HEK293 (cell line): ENCODE measurements around the gene TRH.

ENCODE experiments used
- CTCF ChIA-PET: fragments of 350-600 bp; formaldehyde crosslinking; extraction: SDS; loops from one replicate; lab custom pipeline; 2021; ENCODE audit warnings: antibody characterized with exemption; lab: Yijun Ruan, JAX
- POLR2A ChIA-PET: fragments of 300-600 bp; formaldehyde crosslinking; extraction: SDS; loops from one replicate; lab custom pipeline; 2020; ENCODE audit warnings: antibody characterized with exemption, inconsistent platforms; lab: Yijun Ruan, JAX
- H3K27ac ChIP-seq: fragments of 200-500 bp; sonication (Bioruptor generic); 2 replicates; pipeline ENCODE4 v1.5.1; 2014; ENCODE audit warnings: low read depth, low read length, control low read depth, inconsistent platforms; ENCODE audit errors: extremely low read depth
- H3K36me3 ChIP-seq, 2 experiments: fragments of 200-500 bp in 1 of 2; sonication (Bioruptor generic) in 1 of 2; 1 replicate in 1 of 2; 2 replicates in 1 of 2; pipeline ENCODE4 v1.5.1; 2014 to 2017; ENCODE audit warnings: inconsistent platforms in 2 of 2, low read length in 2 of 2; ENCODE audit not compliant: control insufficient read depth in 2 of 2, insufficient read depth in 1 of 2
- H3K4me1 ChIP-seq: fragments of 200-500 bp; sonication (Bioruptor generic); 2 replicates; pipeline ENCODE4 v1.5.1; 2014; ENCODE audit warnings: mild to moderate bottlenecking, low read length, inconsistent platforms; ENCODE audit not compliant: control insufficient read depth, insufficient read depth
- H3K4me3 ChIP-seq: 2 replicates; pipeline ENCODE4 v1.5.1; 2011; ENCODE audit warnings: low read depth, mild to moderate bottlenecking, control low read depth, low read length, moderate library complexity
- H3K9me3 ChIP-seq: fragments of 200-500 bp; sonication (Bioruptor generic); 2 replicates; pipeline ENCODE4 v1.5.1; 2014; ENCODE audit warnings: low read depth, low read length, inconsistent platforms; ENCODE audit not compliant: control insufficient read depth, insufficient read depth
- GLIS2 ChIP-seq: fragments of 450-650 bp; formaldehyde crosslinking; IDR thresholded peaks from 2 replicates; pipeline ENCODE4 v1.5.1; 2016; ENCODE audit warnings: missing biosample characterization, missing genetic modification characterization
- KLF9 ChIP-seq: fragments of 450-650 bp; formaldehyde crosslinking; IDR thresholded peaks from 2 replicates; pipeline ENCODE4 v1.5.1; 2016; ENCODE audit warnings: missing biosample characterization, missing genetic modification characterization, low read depth
- ZBTB1 ChIP-seq: fragments of 450-650 bp; formaldehyde crosslinking; IDR thresholded peaks from 2 replicates; pipeline ENCODE4 v1.5.1; 2016; ENCODE audit warnings: missing biosample characterization, missing genetic modification characterization
- ZNF146 ChIP-seq: fragments of 450-650 bp; formaldehyde crosslinking; IDR thresholded peaks from 2 replicates; pipeline ENCODE4 v1.5.1; 2016; ENCODE audit warnings: missing biosample characterization, missing genetic modification characterization
- ZNF274 ChIP-seq, 2 experiments: fragments of 200-500 bp in 1 of 2; fragments of 450-650 bp in 1 of 2; sonication (Bioruptor generic) in 1 of 2; formaldehyde crosslinking in 1 of 2; IDR thresholded peaks; 2 replicates each; pipeline versions ENCODE4 v1.5.1 to v1.6.1; 2014 to 2016; ENCODE audit warnings: borderline replicate concordance in 1 of 2, inconsistent platforms in 1 of 2, low read length in 1 of 2, missing biosample characterization in 1 of 2, missing genetic modification characterization in 1 of 2
- ZNF324 ChIP-seq: fragments of 450-650 bp; formaldehyde crosslinking; IDR thresholded peaks from 2 replicates; pipeline ENCODE4 v1.5.1; 2016; ENCODE audit warnings: missing biosample characterization, missing genetic modification characterization
- ZNF423 ChIP-seq: fragments of 450-650 bp; formaldehyde crosslinking; IDR thresholded peaks from 2 replicates; pipeline ENCODE4 v1.5.1; 2016; ENCODE audit warnings: missing biosample characterization, missing genetic modification characterization
- ZNF555 ChIP-seq: fragments of 450-650 bp; formaldehyde crosslinking; conservative IDR thresholded peaks from 2 replicates; pipeline ENCODE4 v1.5.1; 2017; ENCODE audit warnings: missing biosample characterization, mild to moderate bottlenecking, missing genetic modification characterization, inconsistent platforms
- ZNF558 ChIP-seq: fragments of 450-650 bp; formaldehyde crosslinking; IDR thresholded peaks from 2 replicates; pipeline ENCODE4 v1.5.1; 2016; ENCODE audit warnings: missing biosample characterization, missing genetic modification characterization
- ZNF560 ChIP-seq: fragments of 450-650 bp; formaldehyde crosslinking; IDR thresholded peaks from 2 replicates; pipeline ENCODE4 v1.5.1; 2017; ENCODE audit warnings: missing biosample characterization, missing genetic modification characterization, borderline replicate concordance
- ZNF561 ChIP-seq: fragments of 450-650 bp; IDR thresholded peaks from 2 replicates; pipeline ENCODE4 v1.5.1; 2018; ENCODE audit warnings: missing biosample characterization, missing genetic modification characterization, borderline replicate concordance
- ZNF654 ChIP-seq: fragments of 450-650 bp; formaldehyde crosslinking; IDR thresholded peaks from 2 replicates; pipeline ENCODE4 v1.5.1; 2016; ENCODE audit warnings: low read depth, missing biosample characterization, missing genetic modification characterization
- TF ChIP-seq, protein P1 (sequence below): fragments of 450-650 bp; formaldehyde crosslinking; IDR thresholded peaks from 2 replicates; pipeline ENCODE4 v1.5.1; 2016; ENCODE audit warnings: missing biosample characterization, missing genetic modification characterization
- TF ChIP-seq, protein P2 (sequence below): fragments of 450-650 bp; formaldehyde crosslinking; IDR thresholded peaks from 2 replicates; pipeline ENCODE4 v1.5.1; 2017; ENCODE audit warnings: missing biosample characterization, missing genetic modification characterization
- TF ChIP-seq, protein P3 (sequence below): fragments of 450-650 bp; formaldehyde crosslinking; IDR thresholded peaks from 2 replicates; pipeline ENCODE4 v1.5.1; 2016; ENCODE audit warnings: missing biosample characterization, missing genetic modification characterization
- TF ChIP-seq, protein P4 (sequence below): fragments of 450-650 bp; formaldehyde crosslinking; conservative IDR thresholded peaks from 2 replicates; pipeline ENCODE4 v1.5.1; 2016; ENCODE audit warnings: low read depth, missing biosample characterization, missing genetic modification characterization
- TF ChIP-seq, protein P5 (sequence below): fragments of 450-650 bp; formaldehyde crosslinking; optimal IDR thresholded peaks from 2 replicates; pipeline ENCODE3; 2016; ENCODE audit warnings: missing biosample characterization, mild to moderate bottlenecking, missing genetic modification characterization
- TF ChIP-seq, protein P6 (sequence below): fragments of 450-650 bp; formaldehyde crosslinking; IDR thresholded peaks from 2 replicates; pipeline ENCODE4 v1.5.1; 2016; ENCODE audit warnings: missing biosample characterization, missing genetic modification characterization

Gene TRH

DNA sequence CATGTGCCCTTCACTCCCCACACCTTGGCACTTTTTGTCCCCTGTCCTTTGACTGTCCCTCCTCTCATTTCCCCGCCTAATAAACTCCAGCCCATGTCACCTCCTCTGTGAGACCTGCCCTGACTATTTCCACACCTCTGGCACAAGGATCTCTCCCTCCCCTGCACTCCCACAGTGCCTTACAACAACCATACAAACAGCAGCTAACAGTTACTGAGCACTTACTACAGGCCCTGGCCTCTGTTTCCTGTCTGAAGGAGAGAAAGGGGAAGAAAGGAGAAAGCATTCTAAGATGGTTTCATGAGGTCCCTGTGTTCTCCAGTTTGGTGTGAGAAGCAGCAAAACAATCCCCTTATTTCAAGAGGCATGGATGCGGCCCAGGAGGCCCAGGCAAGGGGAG is 20.0 kb upstream of the TRH start:
- ChIA-PET POLR2A (no interaction called here), CTCF (no interaction called here)
- Histone ChIP-seq H3K4me1 (no peaks in the 10 kb centered on the region), H3K36me3 (no peaks in the 10 kb centered on the region), H3K9me3 (no peaks in the 10 kb centered on the region), H3K4me3 (no peak overlapping the region), H3K27ac (no peak overlapping the region)
- no peak for TF ChIP-seq ZNF324 (tag by site-specific recombination)
- TF ChIP-seq ZNF423 (tag by site-specific recombination), result no peak
- TF ChIP-seq, protein P1, sequence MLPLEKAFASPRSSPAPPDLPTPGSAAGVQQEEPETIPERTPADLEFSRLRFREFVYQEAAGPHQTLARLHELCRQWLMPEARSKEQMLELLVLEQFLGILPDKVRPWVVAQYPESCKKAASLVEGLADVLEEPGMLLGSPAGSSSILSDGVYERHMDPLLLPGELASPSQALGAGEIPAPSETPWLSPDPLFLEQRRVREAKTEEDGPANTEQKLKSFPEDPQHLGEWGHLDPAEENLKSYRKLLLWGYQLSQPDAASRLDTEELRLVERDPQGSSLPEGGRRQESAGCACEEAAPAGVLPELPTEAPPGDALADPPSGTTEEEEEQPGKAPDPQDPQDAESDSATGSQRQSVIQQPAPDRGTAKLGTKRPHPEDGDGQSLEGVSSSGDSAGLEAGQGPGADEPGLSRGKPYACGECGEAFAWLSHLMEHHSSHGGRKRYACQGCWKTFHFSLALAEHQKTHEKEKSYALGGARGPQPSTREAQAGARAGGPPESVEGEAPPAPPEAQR (tag by site-specific recombination), result no peak
- TF ChIP-seq ZNF560 (tag by site-specific recombination), result no peak
- no peak for TF ChIP-seq ZNF274 (IDR thresholded peaks at IDR 0.05; ENCODE audit: low read length)
- TF ChIP-seq ZNF274 (tag by site-specific recombination; IDR thresholded peaks at IDR 0.05; ENCODE audit: borderline replicate concordance), result no peak
- no peak for TF ChIP-seq ZNF654
- TF ChIP-seq ZBTB1 (tag by site-specific recombination), result no peak
- TF ChIP-seq ZNF558 (tag by site-specific recombination), result no peak
- no peak for TF ChIP-seq KLF9
- TF ChIP-seq ZNF146 (tag by site-specific recombination), result no peak
- TF ChIP-seq ZNF561, result no peak
- TF ChIP-seq, protein P2, sequence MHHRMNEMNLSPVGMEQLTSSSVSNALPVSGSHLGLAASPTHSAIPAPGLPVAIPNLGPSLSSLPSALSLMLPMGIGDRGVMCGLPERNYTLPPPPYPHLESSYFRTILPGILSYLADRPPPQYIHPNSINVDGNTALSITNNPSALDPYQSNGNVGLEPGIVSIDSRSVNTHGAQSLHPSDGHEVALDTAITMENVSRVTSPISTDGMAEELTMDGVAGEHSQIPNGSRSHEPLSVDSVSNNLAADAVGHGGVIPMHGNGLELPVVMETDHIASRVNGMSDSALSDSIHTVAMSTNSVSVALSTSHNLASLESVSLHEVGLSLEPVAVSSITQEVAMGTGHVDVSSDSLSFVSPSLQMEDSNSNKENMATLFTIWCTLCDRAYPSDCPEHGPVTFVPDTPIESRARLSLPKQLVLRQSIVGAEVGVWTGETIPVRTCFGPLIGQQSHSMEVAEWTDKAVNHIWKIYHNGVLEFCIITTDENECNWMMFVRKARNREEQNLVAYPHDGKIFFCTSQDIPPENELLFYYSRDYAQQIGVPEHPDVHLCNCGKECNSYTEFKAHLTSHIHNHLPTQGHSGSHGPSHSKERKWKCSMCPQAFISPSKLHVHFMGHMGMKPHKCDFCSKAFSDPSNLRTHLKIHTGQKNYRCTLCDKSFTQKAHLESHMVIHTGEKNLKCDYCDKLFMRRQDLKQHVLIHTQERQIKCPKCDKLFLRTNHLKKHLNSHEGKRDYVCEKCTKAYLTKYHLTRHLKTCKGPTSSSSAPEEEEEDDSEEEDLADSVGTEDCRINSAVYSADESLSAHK, result no peak

DNA sequence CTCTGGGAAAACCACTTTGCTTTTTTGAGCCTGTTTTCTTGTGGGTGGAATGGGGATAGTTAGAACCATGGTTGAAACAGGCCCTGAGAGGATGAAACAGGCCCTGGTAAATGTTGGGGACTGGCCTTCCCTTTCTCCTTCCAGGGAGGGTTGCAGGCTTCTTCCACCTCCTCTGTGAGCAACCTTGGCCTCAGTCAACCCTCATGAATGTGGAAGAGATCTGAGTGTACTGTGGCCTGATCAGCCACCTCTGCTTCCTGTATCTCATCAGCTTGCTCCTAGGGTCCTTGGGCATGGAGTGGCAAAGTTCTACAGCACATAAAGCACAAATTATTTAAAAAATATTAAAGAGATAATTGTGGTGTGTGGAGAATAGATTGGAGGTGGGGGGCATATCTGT is 17.6 kb upstream of the TRH start:
- CTCF ChIA-PET, result interaction anchor here (0.6 kb wide), 1 partner anchor 944 kb away, joined by 4 read pairs; no protein-coding TSS in a partner anchor
- H3K4me1 ChIP-seq, result no peaks in the 10 kb centered on the region
- H3K9me3 ChIP-seq, result no peaks in the 10 kb centered on the region
- H3K36me3 ChIP-seq, result no peaks in the 10 kb centered on the region
- TF ChIP-seq GLIS2 (tag by site-specific recombination), result no peak
- TF ChIP-seq, protein P3, sequence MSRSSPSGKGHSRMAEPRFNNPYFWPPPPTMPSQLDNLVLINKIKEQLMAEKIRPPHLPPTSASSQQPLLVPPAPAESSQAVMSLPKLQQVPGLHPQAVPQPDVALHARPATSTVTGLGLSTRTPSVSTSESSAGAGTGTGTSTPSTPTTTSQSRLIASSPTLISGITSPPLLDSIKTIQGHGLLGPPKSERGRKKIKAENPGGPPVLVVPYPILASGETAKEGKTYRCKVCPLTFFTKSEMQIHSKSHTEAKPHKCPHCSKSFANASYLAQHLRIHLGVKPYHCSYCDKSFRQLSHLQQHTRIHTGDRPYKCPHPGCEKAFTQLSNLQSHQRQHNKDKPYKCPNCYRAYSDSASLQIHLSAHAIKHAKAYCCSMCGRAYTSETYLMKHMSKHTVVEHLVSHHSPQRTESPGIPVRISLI, result no peak
- TF ChIP-seq, protein P4, sequence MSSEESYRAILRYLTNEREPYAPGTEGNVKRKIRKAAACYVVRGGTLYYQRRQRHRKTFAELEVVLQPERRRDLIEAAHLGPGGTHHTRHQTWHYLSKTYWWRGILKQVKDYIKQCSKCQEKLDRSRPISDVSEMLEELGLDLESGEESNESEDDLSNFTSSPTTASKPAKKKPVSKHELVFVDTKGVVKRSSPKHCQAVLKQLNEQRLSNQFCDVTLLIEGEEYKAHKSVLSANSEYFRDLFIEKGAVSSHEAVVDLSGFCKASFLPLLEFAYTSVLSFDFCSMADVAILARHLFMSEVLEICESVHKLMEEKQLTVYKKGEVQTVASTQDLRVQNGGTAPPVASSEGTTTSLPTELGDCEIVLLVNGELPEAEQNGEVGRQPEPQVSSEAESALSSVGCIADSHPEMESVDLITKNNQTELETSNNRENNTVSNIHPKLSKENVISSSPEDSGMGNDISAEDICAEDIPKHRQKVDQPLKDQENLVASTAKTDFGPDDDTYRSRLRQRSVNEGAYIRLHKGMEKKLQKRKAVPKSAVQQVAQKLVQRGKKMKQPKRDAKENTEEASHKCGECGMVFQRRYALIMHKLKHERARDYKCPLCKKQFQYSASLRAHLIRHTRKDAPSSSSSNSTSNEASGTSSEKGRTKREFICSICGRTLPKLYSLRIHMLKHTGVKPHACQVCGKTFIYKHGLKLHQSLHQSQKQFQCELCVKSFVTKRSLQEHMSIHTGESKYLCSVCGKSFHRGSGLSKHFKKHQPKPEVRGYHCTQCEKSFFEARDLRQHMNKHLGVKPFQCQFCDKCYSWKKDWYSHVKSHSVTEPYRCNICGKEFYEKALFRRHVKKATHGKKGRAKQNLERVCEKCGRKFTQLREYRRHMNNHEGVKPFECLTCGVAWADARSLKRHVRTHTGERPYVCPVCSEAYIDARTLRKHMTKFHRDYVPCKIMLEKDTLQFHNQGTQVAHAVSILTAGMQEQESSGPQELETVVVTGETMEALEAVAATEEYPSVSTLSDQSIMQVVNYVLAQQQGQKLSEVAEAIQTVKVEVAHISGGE (tag by site-specific recombination), result no peak
- TF ChIP-seq ZNF555 (tag by site-specific recombination), result no peak
- TF ChIP-seq, protein P5, sequence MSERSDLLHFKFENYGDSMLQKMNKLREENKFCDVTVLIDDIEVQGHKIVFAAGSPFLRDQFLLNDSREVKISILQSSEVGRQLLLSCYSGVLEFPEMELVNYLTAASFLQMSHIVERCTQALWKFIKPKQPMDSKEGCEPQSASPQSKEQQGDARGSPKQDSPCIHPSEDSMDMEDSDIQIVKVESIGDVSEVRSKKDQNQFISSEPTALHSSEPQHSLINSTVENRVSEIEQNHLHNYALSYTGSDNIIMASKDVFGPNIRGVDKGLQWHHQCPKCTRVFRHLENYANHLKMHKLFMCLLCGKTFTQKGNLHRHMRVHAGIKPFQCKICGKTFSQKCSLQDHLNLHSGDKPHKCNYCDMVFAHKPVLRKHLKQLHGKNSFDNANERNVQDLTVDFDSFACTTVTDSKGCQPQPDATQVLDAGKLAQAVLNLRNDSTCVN (tag by site-specific recombination), result no peak
- TF ChIP-seq, protein P6, sequence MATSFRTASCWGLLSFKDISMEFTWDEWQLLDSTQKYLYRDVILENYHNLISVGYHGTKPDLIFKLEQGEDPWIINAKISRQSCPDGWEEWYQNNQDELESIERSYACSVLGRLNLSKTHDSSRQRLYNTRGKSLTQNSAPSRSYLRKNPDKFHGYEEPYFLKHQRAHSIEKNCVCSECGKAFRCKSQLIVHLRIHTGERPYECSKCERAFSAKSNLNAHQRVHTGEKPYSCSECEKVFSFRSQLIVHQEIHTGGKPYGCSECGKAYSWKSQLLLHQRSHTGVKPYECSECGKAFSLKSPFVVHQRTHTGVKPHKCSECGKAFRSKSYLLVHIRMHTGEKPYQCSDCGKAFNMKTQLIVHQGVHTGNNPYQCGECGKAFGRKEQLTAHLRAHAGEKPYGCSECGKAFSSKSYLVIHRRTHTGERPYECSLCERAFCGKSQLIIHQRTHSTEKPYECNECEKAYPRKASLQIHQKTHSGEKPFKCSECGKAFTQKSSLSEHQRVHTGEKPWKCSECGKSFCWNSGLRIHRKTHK (tag by site-specific recombination), result no peak
- TF ChIP-seq, all 188 proteins: peak for 0
- Histone ChIP-seq H3K4me3 (no peak overlapping the region), H3K27ac (no peak overlapping the region)
- POLR2A ChIA-PET, result no interaction called here
